ENCODE results near the gene TRAP1. TPM values are rescaled to one million over a fixed set of nuclear protein-coding genes. Genes with fewer than 3 reads are reported as not detected.

Gene TRAP1
- total RNA-seq, 1 experiment from 2014 or later = 274 TPM

- ChIA-PET CTCF (no interaction called here), POLR2A (no interaction called here)
- DNase-seq (ENCODE audit: unreplicated experiment) = no peak
- TF ChIP-seq CTCF (IDR thresholded peaks at IDR 0.05; ENCODE audit: unreplicated experiment) = no peak
- Mint-ChIP-seq H3K9me3 (ENCODE audit: unreplicated experiment) (no peaks in the 10 kb centered on the region), H3K36me3 (ENCODE audit: insufficient read depth, unreplicated experiment) (peaks cover 70% of the 10 kb centered on the region), H3K4me1 (ENCODE audit: insufficient read depth, unreplicated experiment) (no peaks in the 10 kb centered on the region), H3K27ac (ENCODE audit: low read depth, unreplicated experiment) (no peak overlapping the region), H3K4me3 (ENCODE audit: unreplicated experiment) (no peak overlapping the region), H3K27me3 (ENCODE audit: insufficient read depth, unreplicated experiment) (no peaks in the 10 kb centered on the region)
- intact Hi-C loops (cut with micrococcal nuclease) = no loop called here
- no TSS peak for BruUV-seq (replicated peaks)
These were observed 51.8 kb downstream of the TRAP1 start for GRCh38 chr16:3665508-3665907.

- H3K4me1 Mint-ChIP-seq (ENCODE audit: insufficient read depth, unreplicated experiment) = peaks cover under 1% of the 10 kb centered on the region
- no peak overlapping the region for H3K27ac Mint-ChIP-seq (ENCODE audit: low read depth, unreplicated experiment)
- DNase-seq (ENCODE audit: unreplicated experiment) = no peak
- no peaks in the 10 kb centered on the region for H3K9me3 Mint-ChIP-seq (ENCODE audit: unreplicated experiment)
- no peak overlapping the region for H3K4me3 Mint-ChIP-seq (ENCODE audit: unreplicated experiment)
- CTCF ChIA-PET = no interaction called here
- TF ChIP-seq CTCF (IDR thresholded peaks at IDR 0.05; ENCODE audit: unreplicated experiment) = no peak
- BruUV-seq (replicated peaks) = no TSS peak
- no peaks in the 10 kb centered on the region for H3K27me3 Mint-ChIP-seq (ENCODE audit: insufficient read depth, unreplicated experiment)
- POLR2A ChIA-PET = no interaction called here
- peaks cover 76% of the 10 kb centered on the region for H3K36me3 Mint-ChIP-seq (ENCODE audit: insufficient read depth, unreplicated experiment)
- intact Hi-C loops (cut with micrococcal nuclease) = no loop called here
These were observed 53.0 kb downstream of the TRAP1 start for GRCh38 chr16:3664187-3664896.

- Mint-ChIP-seq H3K4me3 (ENCODE audit: unreplicated experiment) (no peak overlapping the region), H3K27me3 (ENCODE audit: insufficient read depth, unreplicated experiment) (no peaks in the 10 kb centered on the region), H3K27ac (ENCODE audit: low read depth, unreplicated experiment) (no peak overlapping the region), H3K4me1 (ENCODE audit: insufficient read depth, unreplicated experiment) (peaks cover 6% of the 10 kb centered on the region), H3K9me3 (ENCODE audit: unreplicated experiment) (no peaks in the 10 kb centered on the region), H3K36me3 (ENCODE audit: insufficient read depth, unreplicated experiment) (peaks cover 85% of the 10 kb centered on the region)
- ChIA-PET POLR2A (no interaction called here), CTCF (interaction anchor here (0.6 to 0.9 kb wide), 2 partner anchors 28 kb away, joined by 3 read pairs; no protein-coding TSS in a partner anchor)
- no TSS peak for BruUV-seq (replicated peaks)
- intact Hi-C loops (cut with micrococcal nuclease) = no loop called here
- no peak for TF ChIP-seq CTCF (IDR thresholded peaks at IDR 0.05; ENCODE audit: unreplicated experiment)
- no peak for DNase-seq (ENCODE audit: unreplicated experiment)
These were observed 54.7 kb downstream of the TRAP1 start for GRCh38 chr16:3662601-3663000.

- Mint-ChIP-seq H3K27me3 (ENCODE audit: insufficient read depth, unreplicated experiment) (no peaks in the 10 kb centered on the region), H3K4me3 (ENCODE audit: unreplicated experiment) (no peak overlapping the region)
- DNase-seq (ENCODE audit: unreplicated experiment) = no peak
These were observed 55.4 kb downstream of the TRAP1 start for GRCh38 chr16:3661922-3662321.

More at GRCh38 chr16:3661922-3662321, 55.4 kb downstream of the TRAP1 start:
- Mint-ChIP-seq H3K4me1 (ENCODE audit: insufficient read depth, unreplicated experiment) (peaks cover 6% of the 10 kb centered on the region), H3K36me3 (ENCODE audit: insufficient read depth, unreplicated experiment) (peaks cover 87% of the 10 kb centered on the region), H3K9me3 (ENCODE audit: unreplicated experiment) (no peaks in the 10 kb centered on the region), H3K27ac (ENCODE audit: low read depth, unreplicated experiment) (no peak overlapping the region)
- CTCF ChIA-PET = interaction anchor here (0.6 kb wide), 2 partner anchors 18 to 28 kb away, joined by 3 to 4 read pairs; no protein-coding TSS in a partner anchor
- no peak for TF ChIP-seq CTCF (IDR thresholded peaks at IDR 0.05; ENCODE audit: unreplicated experiment)
- BruUV-seq (replicated peaks) = no TSS peak
- intact Hi-C loops (cut with micrococcal nuclease) = no loop called here
- POLR2A ChIA-PET = interaction anchor here (0.6 to 1.0 kb wide), 2 partner anchors 23 to 542 kb away, joined by 3 read pairs; no protein-coding TSS in a partner anchor

Data from MCF 10A (cell line).